Right lobe of liver (tissue), 6 donors: ENCODE data around the gene APBB2. TPM values are rescaled to one million over a fixed set of nuclear protein-coding genes. Genes with fewer than 3 reads are reported as not detected.

Experiments
- ATAC-seq, 4 donors: fragments of 200-7000 bp; cut with Tn5 transposase; one replicate each; pipeline ENCODE4 v1.9.1; 2020; ENCODE audit warnings: mild to moderate bottlenecking in 4 of 4, moderate library complexity in 4 of 4
- DNase-seq, 3 donors: peaks; one replicate each; pipeline ENCODE4 v3.0.0-alpha.2; 2020
- H3K27ac ChIP-seq, 3 donors: fragments of 200-600 bp; one replicate each; pipeline ENCODE4 v1.8.0; 2022
- H3K27me3 ChIP-seq, 2 donors: fragments of 200-600 bp; one replicate each; pipeline ENCODE4 v1.8.0; 2022
- H3K36me3 ChIP-seq, 4 donors: fragments of 200-600 bp; sonication (generic) in 1 of 4; one replicate each; pipeline versions ENCODE4 v1.5.1 to v1.8.0; 2017 to 2022; ENCODE audit warnings: control low read depth in 1 of 4
- H3K4me1 ChIP-seq, 4 donors: fragments of 200-600 bp; sonication (generic) in 1 of 4; one replicate each; pipeline versions ENCODE4 v1.5.1 to v1.8.0; 2017 to 2022; ENCODE audit warnings: control low read depth in 1 of 4
- H3K4me3 ChIP-seq, 3 donors: fragments of 200-600 bp; one replicate each; pipeline ENCODE4 v1.8.0; 2022
- H3K9me3 ChIP-seq, 4 donors: fragments of 200-600 bp; sonication (generic) in 1 of 4; one replicate each; pipeline versions ENCODE4 v1.5.1 to v1.8.0; 2017 to 2022; ENCODE audit warnings: control low read depth in 1 of 4
- POLR2A ChIP-seq: fragments of 450-650 bp; IDR thresholded peaks from one replicate; pipeline ENCODE4 v1.6.1; 2017; ENCODE audit warnings: antibody characterized with exemption, mild to moderate bottlenecking
- WGBS: methylation state at CpG from one replicate; pipeline ENCODE4 v1.1.6; 2018; ENCODE audit warnings: low coverage, low lambda C conversion rate; ENCODE audit not compliant: insufficient coverage; ENCODE audit errors: missing lambda C conversion rate; 5-methylcytosine and 5-hydroxymethylcytosine counted together
- intact Hi-C, 2 donors: fragments of 100-400 bp; cut with DNase I; formaldehyde crosslinking; loops; one replicate each; pipeline versions ENCODE4 v1.11.2 to v1.14.1; 2022
- total RNA-seq, 6 experiments: library from RNA; depleted of rRNA in 2 of 6; stranded (reverse); fragments of >200 nt in 2 of 6; fragmentation: NEBNext Ultra II Directional in 3 of 6; extraction: Animal tissue kit (Norgen Biotek cat#: 25700) in 3 of 6; gene quantifications; one replicate each; pipeline versions ENCODE4 v1.1.0 to v1.2.4, GENCODE V29; 2016 to 2023
- TF ChIP-seq, protein P1 (sequence below), 4 donors: fragments of 200-600 bp in 3 of 4; fragments of 450-650 bp in 1 of 4; IDR thresholded peaks; one replicate each; pipeline versions ENCODE4 v1.5.1 to v1.8.0; 2016 to 2022; ENCODE audit warnings: antibody characterized with exemption in 4 of 4, mild to moderate bottlenecking in 2 of 4
- donor health status: DM: no; HTN: yes; CAD: no.
- donor health status: DM: no; HTN: no; CAD: no.
- donor health status: DM: no; HTN: no; CAD: no.
- donor health status: DM: no; HTN: yes; CAD: no.
- donor health status: DM: no; HTN: yes; CAD: no.

Gene APBB2
- total RNA-seq, 6 experiments from 2014 or later = 14.1 to 27.9 (median 25.1) TPM

DNA sequence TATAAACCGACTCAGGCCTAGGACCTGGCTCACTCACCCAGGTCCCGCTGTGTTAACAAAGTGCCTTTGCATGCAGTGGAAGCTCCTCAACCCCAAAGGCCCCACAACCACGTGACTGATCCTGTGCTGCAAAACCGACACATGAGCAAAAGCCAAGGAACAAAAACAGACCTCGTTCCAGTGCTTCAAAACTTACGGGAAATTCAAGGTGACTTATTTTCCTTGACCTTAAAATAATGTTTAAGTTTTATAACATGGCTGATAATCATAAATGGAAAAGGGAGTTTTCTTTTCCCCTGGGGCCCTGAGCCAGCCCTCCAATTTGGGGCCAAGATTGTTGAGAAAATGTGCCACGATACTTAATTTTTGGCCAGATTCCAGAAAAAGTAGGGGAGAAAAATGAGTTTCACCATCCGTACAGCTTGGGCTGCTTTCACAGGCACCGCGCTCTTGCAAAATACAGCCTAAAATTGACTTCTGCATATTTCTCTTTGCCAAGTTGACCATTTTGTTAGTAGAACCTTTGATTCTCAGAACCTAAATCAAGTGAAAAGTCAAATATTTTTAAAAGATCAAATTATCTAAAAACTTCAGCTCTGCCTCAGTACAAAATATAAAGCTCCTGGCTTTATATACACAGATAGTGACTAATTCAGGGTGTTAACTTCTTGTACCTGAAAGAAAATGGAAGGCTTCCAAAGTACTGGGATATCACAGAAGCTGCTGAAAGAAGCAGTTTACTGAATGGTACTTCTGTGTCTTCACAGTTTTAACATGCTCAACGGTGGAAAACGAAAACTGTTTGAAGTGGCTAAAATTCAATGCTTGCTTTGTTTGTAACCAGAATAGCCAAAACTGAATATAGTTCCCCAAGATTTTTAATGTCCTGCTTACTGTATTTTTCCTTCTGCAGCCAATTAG is 93.8 kb downstream of the APBB2 start:
- TF ChIP-seq POLR2A = no peak
- TF ChIP-seq, protein P1, sequence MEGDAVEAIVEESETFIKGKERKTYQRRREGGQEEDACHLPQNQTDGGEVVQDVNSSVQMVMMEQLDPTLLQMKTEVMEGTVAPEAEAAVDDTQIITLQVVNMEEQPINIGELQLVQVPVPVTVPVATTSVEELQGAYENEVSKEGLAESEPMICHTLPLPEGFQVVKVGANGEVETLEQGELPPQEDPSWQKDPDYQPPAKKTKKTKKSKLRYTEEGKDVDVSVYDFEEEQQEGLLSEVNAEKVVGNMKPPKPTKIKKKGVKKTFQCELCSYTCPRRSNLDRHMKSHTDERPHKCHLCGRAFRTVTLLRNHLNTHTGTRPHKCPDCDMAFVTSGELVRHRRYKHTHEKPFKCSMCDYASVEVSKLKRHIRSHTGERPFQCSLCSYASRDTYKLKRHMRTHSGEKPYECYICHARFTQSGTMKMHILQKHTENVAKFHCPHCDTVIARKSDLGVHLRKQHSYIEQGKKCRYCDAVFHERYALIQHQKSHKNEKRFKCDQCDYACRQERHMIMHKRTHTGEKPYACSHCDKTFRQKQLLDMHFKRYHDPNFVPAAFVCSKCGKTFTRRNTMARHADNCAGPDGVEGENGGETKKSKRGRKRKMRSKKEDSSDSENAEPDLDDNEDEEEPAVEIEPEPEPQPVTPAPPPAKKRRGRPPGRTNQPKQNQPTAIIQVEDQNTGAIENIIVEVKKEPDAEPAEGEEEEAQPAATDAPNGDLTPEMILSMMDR (IDR thresholded peaks at IDR 0.05) = no peak
- no peaks in the 10 kb centered on the region for H3K27me3 ChIP-seq
- H3K4me1 ChIP-seq = peaks cover 0 to 24% (median 9%) of the 10 kb centered on the region in 4 donors
- intact Hi-C loops = no loop called here
- ATAC-seq (peak; percentile 81 to 90 (median 90)), DNase-seq (peak; percentile 27 to 88 (median 84))
- 17% methylated on average over 12 of the region's 12 CpGs for WGBS
- H3K36me3 ChIP-seq = no peaks in the 10 kb centered on the region
- no peaks in the 10 kb centered on the region for H3K9me3 ChIP-seq
- H3K27ac ChIP-seq = peak overlapping the region; percentile 12 to 80 (median 75)
- H3K4me3 ChIP-seq = peak overlapping the region in 2 of 3 donors; percentile 19 to 37

DNA sequence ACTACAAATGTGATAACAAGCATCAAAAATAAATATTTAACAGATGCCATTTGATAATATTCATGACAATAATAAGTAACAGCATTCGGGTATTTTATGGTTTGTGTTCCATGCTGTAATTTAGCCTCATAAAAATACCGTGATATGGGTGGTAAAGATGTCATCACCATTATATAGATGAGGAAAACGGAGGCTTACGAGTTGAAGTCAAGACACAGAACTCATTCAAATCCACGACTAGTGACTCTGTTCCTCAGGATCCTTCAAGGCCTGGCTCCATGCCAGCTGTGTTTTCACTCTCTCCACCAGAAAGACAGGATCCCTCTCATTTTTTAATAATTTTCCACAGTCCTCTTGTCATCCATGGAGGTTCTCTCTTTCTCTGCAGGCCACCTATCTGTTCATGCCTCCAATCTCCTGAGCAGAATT is 94.5 kb downstream of the APBB2 start:
- no peaks in the 10 kb centered on the region for H3K27me3 ChIP-seq
- TF ChIP-seq, protein P1 (IDR thresholded peaks at IDR 0.05) = no peak
- no peak for TF ChIP-seq POLR2A
- WGBS = 37% methylated on average over 5 of the region's 5 CpGs
- peak overlapping the region in 2 of 3 donors; percentile 19 to 37 for H3K4me3 ChIP-seq
- intact Hi-C loops = no loop called here
- DNase-seq (no peak), ATAC-seq (peak in 1 of 4 donors; percentile 9)
- H3K9me3 ChIP-seq = no peaks in the 10 kb centered on the region
- peaks cover 0 to 24% (median 9%) of the 10 kb centered on the region in 4 donors for H3K4me1 ChIP-seq
- H3K36me3 ChIP-seq = no peaks in the 10 kb centered on the region
- H3K27ac ChIP-seq = peak overlapping the region in 2 of 3 donors; percentile 75 to 80

DNA sequence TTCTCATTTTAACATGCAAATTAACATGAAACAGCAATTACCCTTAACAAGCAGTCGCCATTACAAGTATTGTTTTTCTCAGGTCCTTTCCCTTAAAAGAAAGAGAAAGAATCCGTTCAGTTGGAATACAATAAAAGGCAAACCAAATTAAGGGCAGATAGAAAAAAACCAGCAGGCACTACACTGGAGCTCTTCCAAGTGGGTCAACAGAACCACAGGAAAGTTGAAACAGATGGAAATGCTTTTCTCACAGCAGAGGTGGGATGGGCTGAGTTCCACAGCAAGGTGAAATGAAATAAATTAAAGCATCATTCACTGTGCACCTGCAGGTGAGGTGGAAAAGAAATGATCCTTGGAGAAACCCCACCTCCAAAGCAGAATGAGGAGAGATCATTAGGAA is 102.6 kb downstream of the APBB2 start:
- Histone ChIP-seq H3K27ac (no peak overlapping the region), H3K36me3 (no peaks in the 10 kb centered on the region), H3K27me3 (no peaks in the 10 kb centered on the region), H3K4me1 (peaks cover 0 to 11% (median 4%) of the 10 kb centered on the region in 4 donors), H3K9me3 (no peaks in the 10 kb centered on the region), H3K4me3 (no peak overlapping the region)
- DNase-seq (no peak), ATAC-seq (no peak)
- intact Hi-C loops = no loop called here
- 47% methylated on average over 2 of the region's 2 CpGs for WGBS
- TF ChIP-seq, protein P1 (IDR thresholded peaks at IDR 0.05) = no peak
- TF ChIP-seq POLR2A = no peak

DNA sequence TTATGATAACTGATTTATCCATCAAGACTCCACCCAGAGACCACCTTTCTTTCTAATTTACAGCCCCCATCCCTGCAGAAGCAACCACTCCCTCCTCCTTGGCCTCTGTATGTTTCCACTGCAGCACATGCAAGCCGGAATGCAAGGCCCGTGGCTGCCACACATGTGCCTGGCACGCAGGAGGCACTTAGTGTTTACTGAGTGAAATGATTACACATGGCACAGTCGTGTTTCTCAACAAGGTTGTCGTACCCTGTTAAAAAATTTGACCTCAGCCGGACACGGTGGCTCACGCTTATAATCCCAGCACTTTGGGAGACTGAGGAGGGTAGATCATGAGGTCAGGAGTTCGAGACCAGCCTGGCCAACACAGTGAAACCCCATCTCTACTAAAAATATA is 104.3 kb downstream of the APBB2 start:
- 26% methylated on average over 4 of the region's 9 CpGs for WGBS
- Histone ChIP-seq H3K36me3 (no peaks in the 10 kb centered on the region), H3K27ac (peak overlapping the region in 1 of 3 donors; percentile 8), H3K9me3 (no peaks in the 10 kb centered on the region), H3K4me1 (peaks cover 0 to 21% (median 8%) of the 10 kb centered on the region in 4 donors), H3K4me3 (no peak overlapping the region), H3K27me3 (no peaks in the 10 kb centered on the region)
- intact Hi-C loops = no loop called here
- ATAC-seq = peak; percentile 74 to 82 (median 78)
- TF ChIP-seq, protein P1 (IDR thresholded peaks at IDR 0.05) = no peak
- TF ChIP-seq POLR2A = no peak
- peak; percentile 61 to 72 (median 69) for DNase-seq
